GM18858 (cell line): Measurements from ENCODE around the gene CDYL.
A peak's percentile ranks its signal among the peaks of the same experiment; 100 is the strongest.
"Not testable (repeated sequence)": the region's sequence is repeated elsewhere in the genome, so short reads cannot be mapped to it uniquely, and the experiment has no call there.

Experiments used
- ATAC-seq: cut with Tn5 transposase; IDR thresholded peaks from one replicate; pipeline ENCODE4 v1.9.1; 2021; ENCODE audit not compliant: unreplicated experiment

Gene CDYL

DNA sequence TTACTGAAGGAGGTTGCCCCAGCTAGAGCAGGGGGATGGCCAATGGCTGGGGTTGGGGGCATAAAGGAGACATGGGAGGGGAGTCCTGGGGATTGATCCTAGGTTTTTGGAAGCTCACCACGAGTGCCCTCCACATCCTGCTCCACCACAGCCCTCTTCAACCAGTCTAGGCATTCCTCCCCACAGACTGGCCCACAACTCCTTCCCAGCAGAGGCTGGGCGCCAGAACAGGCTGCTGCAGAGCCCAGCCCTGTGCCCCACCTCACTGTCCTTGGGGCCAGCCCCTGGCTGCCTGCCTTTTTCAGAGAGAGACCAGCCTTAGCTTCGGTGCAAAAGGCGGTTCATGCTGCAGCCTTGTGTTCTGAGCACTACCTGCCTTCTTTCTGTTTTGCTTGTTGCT is 211.2 kb downstream of the CDYL start:
- ATAC-seq, result no peak

DNA sequence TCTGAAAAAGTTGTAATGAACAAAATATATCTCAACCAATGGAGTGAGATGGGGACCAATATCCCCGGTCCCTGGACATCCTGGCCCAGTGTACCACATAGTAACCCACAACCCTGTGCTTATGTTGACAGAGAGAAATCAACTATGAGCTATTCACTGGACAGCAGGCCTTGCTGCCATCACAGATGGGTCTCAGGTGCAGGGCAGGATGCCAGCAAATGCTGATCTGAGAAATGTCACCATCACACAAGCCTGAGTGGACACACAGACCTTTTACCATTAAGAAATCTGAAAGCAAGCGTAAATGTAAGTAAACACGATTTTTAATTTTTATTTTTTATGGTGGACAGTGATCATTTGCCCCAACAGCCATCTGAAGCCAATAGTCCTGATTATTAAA is 218.5 kb downstream of the CDYL start:
- ATAC-seq, result no peak

- no peak for ATAC-seq
Observed at GRCh38 chr6:4997862-4998261, 221.7 kb downstream of the CDYL start.

GRCh38 chr6:4999586-4999985 is 223.4 kb downstream of the CDYL start:
- ATAC-seq, result no peak

- ATAC-seq, result peak; percentile 91
Observed at GRCh38 chr6:5003604-5004372, 227.6 kb downstream of the CDYL start, which contains the start of gene RPP40. Gene RPP40, minus strand, starts transcription at chr6:5004037. Its CDS starts 35 bp downstream, at chr6:5004002.

GRCh38 chr6:5004373-5005037 is 228.3 kb downstream of the CDYL start:
- ATAC-seq, result no peak

DNA sequence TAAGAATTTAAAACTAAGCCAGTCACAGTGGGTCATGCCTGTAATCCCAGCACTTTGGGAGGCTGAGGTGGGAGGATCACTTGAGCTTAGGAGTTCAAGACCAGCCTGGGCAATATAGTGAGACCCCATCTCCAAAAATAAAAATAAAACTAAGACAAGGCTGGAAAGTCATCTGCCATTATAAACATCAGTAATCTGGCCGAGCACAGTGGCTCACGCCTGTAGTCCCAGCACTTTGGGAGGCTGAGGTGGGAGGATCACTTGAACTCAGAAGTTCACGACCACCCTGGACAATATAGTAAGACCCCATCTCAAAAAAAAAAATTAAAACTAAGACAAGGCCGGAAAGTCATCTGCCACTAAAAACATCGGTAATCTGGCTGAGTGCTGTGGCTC is 228.8 kb downstream of the CDYL start:
- ATAC-seq, result not testable (repeated sequence)
